Endodermal cell (in vitro differentiated cells): ENCODE measurements around the gene NRAP. TPM values are rescaled to one million over a fixed set of nuclear protein-coding genes. Genes with fewer than 3 reads are reported as not detected.

Experiments
- DNase-seq: peaks from one replicate; pipeline ENCODE4 v3.0.0-alpha.2; 2017
- H3K27ac ChIP-seq: 2 replicates; pipeline ENCODE4 v1.5.1; 2013; ENCODE audit warnings: mild to moderate bottlenecking, low read depth, low read length, moderate library complexity
- H3K27me3 ChIP-seq: 2 replicates; pipeline ENCODE4 v1.6.1; 2013; ENCODE audit warnings: mild to moderate bottlenecking, low read length, moderate library complexity; ENCODE audit not compliant: insufficient read depth, control insufficient read depth, poor library complexity, severe bottlenecking
- H3K36me3 ChIP-seq: 2 replicates; pipeline ENCODE4 v1.7.0; 2013; ENCODE audit warnings: mild to moderate bottlenecking, low read length, moderate library complexity; ENCODE audit not compliant: control insufficient read depth, insufficient read depth
- H3K4me1 ChIP-seq: one replicate; pipeline ENCODE4 v1.7.0; 2013; ENCODE audit warnings: low read length; ENCODE audit not compliant: control insufficient read depth, insufficient read depth
- H3K4me3 ChIP-seq: 2 replicates; pipeline ENCODE4 v1.5.1; 2013; ENCODE audit warnings: mild to moderate bottlenecking, low read length, moderate library complexity
- H3K9ac ChIP-seq: 2 replicates; pipeline ENCODE4 v1.6.1; 2013; ENCODE audit warnings: mild to moderate bottlenecking, low read length, moderate library complexity; ENCODE audit not compliant: poor library complexity, severe bottlenecking; ENCODE audit errors: extremely low read depth
- H3K9me3 ChIP-seq: 2 replicates; pipeline ENCODE4 v1.6.1; 2013; ENCODE audit warnings: mild to moderate bottlenecking, low read length, moderate library complexity; ENCODE audit not compliant: control insufficient read depth
- H3K27ac Mint-ChIP-seq: 2 replicates; pipeline ENCODE4 v1.8.0; 2020; ENCODE audit warnings: mixed read lengths
- H3K27me3 Mint-ChIP-seq: 2 replicates; pipeline ENCODE4 v1.8.0; 2021; ENCODE audit warnings: mild to moderate bottlenecking, mixed read lengths; ENCODE audit not compliant: insufficient read depth
- H3K36me3 Mint-ChIP-seq: 2 replicates; pipeline ENCODE4 v1.8.0; 2020; ENCODE audit warnings: low read depth, mixed read lengths
- H3K4me1 Mint-ChIP-seq: 2 replicates; pipeline ENCODE4 v1.8.0; 2020; ENCODE audit warnings: mixed read lengths
- H3K4me3 Mint-ChIP-seq: 2 replicates; pipeline ENCODE4 v1.8.0; 2020; ENCODE audit warnings: mild to moderate bottlenecking, moderate library complexity, mixed read lengths
- H3K9me3 Mint-ChIP-seq: 2 replicates; pipeline ENCODE4 v1.8.0; 2020; ENCODE audit warnings: mild to moderate bottlenecking, mixed read lengths
- CTCF ChIP-seq: fragments of 200-600 bp; sonication (generic); conservative IDR thresholded peaks from 2 replicates; pipeline ENCODE4 v1.5.0; 2021; ENCODE audit warnings: antibody characterized with exemption, mild to moderate bottlenecking
- WGBS, 2 experiments: methylation state at CpG; one replicate each; pipeline versions ENCODE4 v1.1.5 to v1.1.7; 2013; ENCODE audit warnings: missing lambda C conversion rate in 2 of 2, mixed read lengths in 1 of 2; ENCODE audit not compliant: insufficient coverage in 1 of 2, insufficient read length in 1 of 2; 5-methylcytosine and 5-hydroxymethylcytosine counted together
- total RNA-seq, 2 donors: library from RNA; stranded (reverse); fragmentation: NEBNext Ultra II Directional in 1 of 2; extraction: Animal tissue kit (Norgen Biotek cat#: 25700) in 1 of 2; gene quantifications; 2 replicates in 1 of 2; 3 replicates in 1 of 2; pipeline ENCODE4 v1.2.1, GENCODE V29; 2021

NRAP gene
- total RNA-seq, 2 donors from 2014 or later, result 0.09 to 0.11 TPM

- Mint-ChIP-seq H3K9me3 (peaks cover 34% of the 10 kb centered on the region), H3K27me3 (peaks cover 2% of the 10 kb centered on the region), H3K4me3 (no peak overlapping the region), H3K36me3 (peaks cover 37% of the 10 kb centered on the region), H3K27ac (no peak overlapping the region), H3K4me1 (peaks cover 14% of the 10 kb centered on the region)
- H3K27me3 ChIP-seq, result no peaks in the 10 kb centered on the region
- 67% methylated on average over 2 of the region's 2 CpGs; no CpG with 5 or more reads in 1 of the 2 experiments for WGBS, 2 experiments
- no peak for TF ChIP-seq CTCF
- no peak for DNase-seq
- H3K4me1 ChIP-seq, result no peaks in the 10 kb centered on the region
- peaks cover 20% of the 10 kb centered on the region for H3K36me3 ChIP-seq
- H3K9ac ChIP-seq, result no peak overlapping the region
- H3K4me3 ChIP-seq, result no peak overlapping the region
- no peak overlapping the region for H3K27ac ChIP-seq
- H3K9me3 ChIP-seq, result peaks cover 31% of the 10 kb centered on the region
Measured at GRCh38 chr10:113691381-113691780, 27.5 kb upstream of the NRAP start.

- Mint-ChIP-seq H3K27ac (no peak overlapping the region), H3K4me1 (peaks cover 14% of the 10 kb centered on the region), H3K4me3 (no peak overlapping the region), H3K9me3 (peaks cover 34% of the 10 kb centered on the region), H3K27me3 (peaks cover 2% of the 10 kb centered on the region), H3K36me3 (peaks cover 37% of the 10 kb centered on the region)
- no peak overlapping the region for H3K4me3 ChIP-seq
- peaks cover 20% of the 10 kb centered on the region for H3K36me3 ChIP-seq
- H3K4me1 ChIP-seq, result no peaks in the 10 kb centered on the region
- H3K27me3 ChIP-seq, result no peaks in the 10 kb centered on the region
- no peak overlapping the region for H3K9ac ChIP-seq
- no peak for TF ChIP-seq CTCF
- no peak for DNase-seq
- WGBS, 2 experiments, result 94 to 100% methylated on average over 2 of the region's 3 CpGs
- H3K27ac ChIP-seq, result no peak overlapping the region
- H3K9me3 ChIP-seq, result peaks cover 31% of the 10 kb centered on the region
Measured at GRCh38 chr10:113690749-113691148, 26.9 kb upstream of the NRAP start.

GRCh38 chr10:113689574-113689973 lies 25.7 kb upstream of the NRAP start:
- peaks cover 32% of the 10 kb centered on the region for H3K36me3 Mint-ChIP-seq
- Histone ChIP-seq H3K9me3 (peaks cover 31% of the 10 kb centered on the region), H3K4me3 (peak overlapping the region; percentile 30), H3K27me3 (no peaks in the 10 kb centered on the region), H3K27ac (no peak overlapping the region), H3K36me3 (peaks cover 20% of the 10 kb centered on the region), H3K9ac (no peak overlapping the region), H3K4me1 (no peaks in the 10 kb centered on the region)
- H3K4me3 Mint-ChIP-seq, result no peak overlapping the region
- peaks cover 2% of the 10 kb centered on the region for H3K27me3 Mint-ChIP-seq
- WGBS, 2 experiments, result 57 to 66% methylated on average over 3 of the region's 3 CpGs
- peaks cover 14% of the 10 kb centered on the region for H3K4me1 Mint-ChIP-seq
- DNase-seq, result no peak
- H3K9me3 Mint-ChIP-seq, result peaks cover 34% of the 10 kb centered on the region
- TF ChIP-seq CTCF, result no peak
- no peak overlapping the region for H3K27ac Mint-ChIP-seq
